BLaER1 treated with 17β-estradiol and CSF1 and Interleukin-3, amounts not matched to agents 10 nM and 100 nM (cell line): Measurements from ENCODE around the gene CENPO.
"Not testable (repeated sequence)": the region's sequence is repeated elsewhere in the genome, so short reads cannot be mapped to it uniquely, and the experiment has no call there.

Experiments
- H3K27ac ChIP-seq, 11 experiments: shearing (Covaris generic); formaldehyde crosslinking; 2 replicates each; pipeline ENCODE4 v1.8.1; 2022
- H3K27me3 ChIP-seq, 11 experiments: shearing (Covaris generic); formaldehyde crosslinking; 2 replicates each; pipeline ENCODE4 v1.8.1; 2022
- H3K36me3 ChIP-seq, 11 experiments: shearing (Covaris generic); formaldehyde crosslinking; 2 replicates each; pipeline ENCODE4 v1.8.1; 2022
- H3K4me1 ChIP-seq, 10 experiments: shearing (Covaris generic); formaldehyde crosslinking; 2 replicates each; pipeline ENCODE4 v1.8.1; 2022
- H3K4me2 ChIP-seq, 11 experiments: shearing (Covaris generic); formaldehyde crosslinking; 2 replicates each; pipeline ENCODE4 v1.8.1; 2022
- H3K4me3 ChIP-seq, 10 experiments: shearing (Covaris generic); formaldehyde crosslinking; 2 replicates each; pipeline ENCODE4 v1.8.1; 2022
- H3K9ac ChIP-seq, 11 experiments: shearing (Covaris generic); formaldehyde crosslinking; 2 replicates each; pipeline ENCODE4 v1.8.1; 2022
- H3K9me3 ChIP-seq, 11 experiments: shearing (Covaris generic); formaldehyde crosslinking; replicated peaks in 1 of 11; 2 replicates each; pipeline ENCODE4 v1.8.1; 2022
- H4K20me1 ChIP-seq, 11 experiments: shearing (Covaris generic); formaldehyde crosslinking; 2 replicates each; pipeline ENCODE4 v1.8.1; 2022
- Cebpa-rat ChIP-seq, 11 experiments: shearing (Covaris generic); IDR thresholded peaks; 2 replicates each; pipeline ENCODE4 v1.8.1; 2022

The CENPO gene

DNA sequence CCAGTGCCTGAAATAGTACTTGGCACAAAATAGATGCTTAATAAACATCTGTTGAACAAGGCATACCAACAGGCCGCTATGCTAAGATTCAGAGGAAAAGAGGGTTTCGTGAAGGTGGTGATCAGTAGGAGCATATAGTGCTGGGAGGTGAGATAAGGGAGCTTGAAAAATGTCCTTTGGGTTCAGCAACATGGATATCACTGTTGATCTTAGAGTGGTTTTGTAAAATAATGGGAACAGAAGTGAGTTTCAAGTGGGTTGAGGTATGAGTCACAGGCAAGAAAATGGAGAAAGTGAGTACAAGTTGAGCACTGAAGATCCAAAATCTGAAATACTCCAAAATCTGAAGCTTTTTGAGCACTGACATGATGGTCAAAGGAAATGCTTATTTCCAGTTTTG is 4.4 kb downstream of the CENPO start:
- TF ChIP-seq Cebpa-rat (IDR thresholded peaks at IDR 0.05): no peak
- Histone ChIP-seq H3K27me3 (no peaks in the 10 kb centered on the region), H3K27ac (no peak overlapping the region), H3K4me1 (peaks cover 15 to 26% (median 18%) of the 10 kb centered on the region in 10 experiments), H3K4me3 (no peak overlapping the region), H3K4me2 (no peak overlapping the region), H3K9ac (no peak overlapping the region), H3K36me3 (peaks cover 11 to 62% (median 57%) of the 10 kb centered on the region in 11 experiments), H4K20me1 (peaks cover 0 to 6% (median 0%) of the 10 kb centered on the region in 11 experiments; a peak in 3 of 22 replicates), H3K9me3 (peaks cover 0 to 36% (median 16%) of the 10 kb centered on the region in 11 experiments; a peak in 19 of 22 replicates)

- H3K4me2 ChIP-seq, H3K4me1 ChIP-seq, H3K9ac ChIP-seq, H3K27ac ChIP-seq, H3K27me3 ChIP-seq, H4K20me1 ChIP-seq, H3K4me3 ChIP-seq: not testable (repeated sequence)
- Histone ChIP-seq H3K9me3 (peaks cover 0 to 36% (median 16%) of the 10 kb centered on the region in 11 experiments; a peak in 19 of 22 replicates), H3K36me3 (peaks cover 11 to 64% (median 54%) of the 10 kb centered on the region in 11 experiments)
Measured at GRCh38 chr2:24800487-24800886, 7.3 kb downstream of the CENPO start.

DNA sequence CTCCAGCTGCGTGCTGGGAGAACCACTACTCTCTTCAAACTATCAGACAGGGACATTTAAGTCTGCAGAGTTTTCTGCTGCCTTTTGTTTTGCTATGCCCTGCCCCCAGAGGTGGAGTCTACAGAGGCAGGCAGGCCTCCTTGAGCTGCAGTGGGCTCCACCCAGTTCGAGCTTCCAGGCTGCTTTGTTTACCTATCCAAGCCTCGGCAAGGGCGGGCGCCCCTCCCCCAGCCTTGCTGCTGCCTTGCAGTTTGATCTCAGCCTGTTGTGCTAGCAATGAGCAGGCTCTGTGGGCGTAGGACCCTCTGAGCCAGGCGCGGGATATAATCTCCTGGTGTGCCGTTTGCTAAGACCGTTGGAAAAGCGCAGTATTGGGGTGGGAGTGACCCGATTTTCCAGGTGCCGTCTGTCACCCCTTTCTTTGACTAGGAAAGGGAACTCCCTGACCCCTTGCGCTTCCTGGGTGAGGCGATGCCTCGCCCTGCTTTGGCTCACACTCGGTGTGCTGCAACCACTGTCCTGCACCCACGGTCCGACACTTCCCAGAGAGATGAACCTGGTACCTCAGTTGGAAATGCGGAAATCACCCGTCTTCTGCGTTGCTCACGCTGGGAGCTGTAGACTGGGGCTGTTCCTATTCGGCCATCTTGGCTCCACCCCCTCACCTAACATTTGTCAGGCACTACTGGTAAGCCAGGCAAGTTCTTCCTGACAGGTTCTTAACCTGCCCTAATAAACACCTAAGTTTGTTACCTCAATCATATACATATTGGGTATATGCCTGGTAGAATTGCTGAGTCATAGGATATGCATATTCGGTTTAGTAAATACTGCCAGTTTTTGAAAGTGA is 12.8 kb downstream of the CENPO start:
- H3K4me3 ChIP-seq, H3K27me3 ChIP-seq, H3K9ac ChIP-seq, H3K4me2 ChIP-seq: not testable (repeated sequence)
- Histone ChIP-seq H3K4me1 (peaks cover 0 to 14% (median 5%) of the 10 kb centered on the region in 10 experiments; a peak in 11 of 20 replicates), H3K36me3 (peaks cover 0 to 68% (median 44%) of the 10 kb centered on the region in 11 experiments; a peak in 19 of 22 replicates), H3K27ac (peak overlapping the region in 1 of 11 experiments; percentile 44; a peak in 1 of 22 replicates), H4K20me1 (peaks cover 0 to 31% (median 11%) of the 10 kb centered on the region in 11 experiments; a peak in 7 of 22 replicates), H3K9me3 (peaks cover 0 to 13% (median 3%) of the 10 kb centered on the region in 11 experiments; a peak in 5 of 22 replicates)

DNA sequence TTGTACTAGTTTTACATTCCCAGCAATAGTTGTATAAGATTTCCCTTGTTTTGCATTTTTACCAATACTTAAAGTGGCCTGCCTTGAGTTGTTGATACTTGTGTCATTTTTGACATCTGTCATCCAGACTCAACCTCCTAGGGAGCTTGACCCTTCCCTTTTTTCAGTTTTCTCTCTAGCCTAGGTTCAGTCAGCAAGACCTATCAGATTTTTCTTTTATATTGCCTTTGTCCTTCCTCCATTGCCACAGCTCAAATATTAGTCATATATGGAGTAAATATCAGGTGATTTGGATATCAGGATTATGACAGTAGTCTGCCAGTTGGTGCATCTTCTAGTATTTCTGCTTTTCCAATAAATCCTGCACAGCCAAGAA is 13.4 kb downstream of the CENPO start:
- H3K4me2 ChIP-seq: no peak overlapping the region
- peaks cover 0 to 31% (median 11%) of the 10 kb centered on the region in 11 experiments; a peak in 7 of 22 replicates for H4K20me1 ChIP-seq
- H3K9ac ChIP-seq: no peak overlapping the region
- H3K27ac ChIP-seq: peak overlapping the region in 1 of 11 experiments; percentile 44; a peak in 1 of 22 replicates
- no peak overlapping the region for H3K4me3 ChIP-seq
- H3K4me1 ChIP-seq: peaks cover 0 to 14% (median 5%) of the 10 kb centered on the region in 10 experiments; a peak in 11 of 20 replicates
- no peak for TF ChIP-seq Cebpa-rat (IDR thresholded peaks at IDR 0.05)
- H3K9me3 ChIP-seq: peaks cover 0 to 12% (median under 1%) of the 10 kb centered on the region in 11 experiments; a peak in 6 of 22 replicates
- no peaks in the 10 kb centered on the region for H3K27me3 ChIP-seq
- H3K36me3 ChIP-seq: peaks cover 0 to 71% (median 48%) of the 10 kb centered on the region in 11 experiments; a peak in 19 of 22 replicates

DNA sequence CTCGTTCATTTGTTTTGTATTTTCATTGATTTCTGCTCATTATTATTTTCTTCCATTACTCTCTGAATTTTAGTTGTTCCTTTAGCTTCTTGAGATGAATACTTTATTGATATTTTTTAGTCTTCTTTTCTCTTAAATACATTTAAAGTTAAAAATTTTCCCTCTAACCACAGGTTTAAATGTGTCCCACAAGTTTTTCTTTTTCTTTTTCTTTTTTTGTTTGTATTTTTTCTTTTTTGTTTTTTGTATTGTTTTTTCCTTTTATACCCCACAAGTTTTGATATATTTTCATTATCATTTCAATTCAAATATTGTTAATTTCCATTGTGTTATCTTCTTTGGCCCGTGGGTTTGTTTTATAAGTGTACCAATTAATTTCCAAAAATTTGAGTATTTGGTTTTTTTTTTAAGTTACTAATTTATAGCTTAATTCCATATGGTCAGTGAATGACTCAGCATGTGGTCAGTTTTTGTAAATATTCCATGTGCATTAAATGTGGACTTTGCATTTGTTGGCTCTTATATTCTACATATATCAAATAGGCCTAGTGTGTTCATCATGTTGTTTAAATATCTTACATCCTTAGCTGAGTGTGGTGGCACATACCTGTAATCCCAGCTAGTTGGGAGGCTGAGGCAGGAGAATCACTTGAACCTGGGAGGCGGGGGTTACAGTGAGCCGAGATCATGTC is 16.2 kb downstream of the CENPO start:
- Histone ChIP-seq H4K20me1 (peaks cover 0 to 45% (median 22%) of the 10 kb centered on the region in 11 experiments; a peak in 10 of 22 replicates), H3K4me3 (no peak overlapping the region), H3K4me2 (peak overlapping the region in 2 of 11 experiments; percentile 26 to 56; a peak in 3 of 22 replicates), H3K27ac (no peak overlapping the region), H3K4me1 (peaks cover 0 to 14% (median 5%) of the 10 kb centered on the region in 10 experiments; a peak in 11 of 20 replicates), H3K36me3 (peaks cover 7 to 93% (median 74%) of the 10 kb centered on the region in 11 experiments), H3K9me3 (peaks cover 0 to 13% (median 0%) of the 10 kb centered on the region in 11 experiments; a peak in 3 of 22 replicates), H3K9ac (no peak overlapping the region), H3K27me3 (no peaks in the 10 kb centered on the region)
- no peak for TF ChIP-seq Cebpa-rat (IDR thresholded peaks at IDR 0.05)

DNA sequence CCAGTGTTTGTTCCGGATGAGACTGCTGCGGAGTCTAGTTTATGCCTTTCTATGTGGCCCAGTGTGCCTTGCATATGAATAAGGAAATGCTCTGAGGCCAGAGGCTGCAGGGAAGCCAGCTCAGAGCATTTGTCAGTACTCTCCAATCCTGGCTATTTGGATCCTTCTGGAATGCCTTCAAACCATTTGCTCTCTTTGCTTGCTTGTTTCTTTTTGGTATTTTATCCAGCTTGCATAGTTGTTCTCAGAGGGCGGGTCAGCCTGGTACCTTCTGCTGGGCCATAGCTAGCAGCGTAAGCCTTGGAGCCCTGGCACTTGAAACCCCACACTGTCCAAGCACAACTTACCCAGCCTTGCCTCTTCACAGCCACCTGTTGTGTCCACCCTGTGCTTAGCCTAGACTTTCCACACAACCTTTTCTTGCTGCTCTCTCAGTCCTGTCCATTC is 20.5 kb downstream of the CENPO start:
- H3K4me1 ChIP-seq: peaks cover 10 to 37% (median 16%) of the 10 kb centered on the region in 10 experiments
- peaks cover 36 to 97% (median 87%) of the 10 kb centered on the region in 11 experiments for H3K36me3 ChIP-seq
- no peak overlapping the region for H3K4me3 ChIP-seq
- TF ChIP-seq Cebpa-rat (IDR thresholded peaks at IDR 0.05): no peak
- H3K27me3 ChIP-seq: no peaks in the 10 kb centered on the region
- no peak overlapping the region for H3K4me2 ChIP-seq
- H3K9ac ChIP-seq: no peak overlapping the region
- no peak overlapping the region for H3K27ac ChIP-seq
- peaks cover 0 to 4% (median 0%) of the 10 kb centered on the region in 11 experiments; a peak in 2 of 22 replicates for H3K9me3 ChIP-seq
- peaks cover 0 to 22% (median 11%) of the 10 kb centered on the region in 11 experiments; a peak in 11 of 22 replicates for H4K20me1 ChIP-seq

DNA sequence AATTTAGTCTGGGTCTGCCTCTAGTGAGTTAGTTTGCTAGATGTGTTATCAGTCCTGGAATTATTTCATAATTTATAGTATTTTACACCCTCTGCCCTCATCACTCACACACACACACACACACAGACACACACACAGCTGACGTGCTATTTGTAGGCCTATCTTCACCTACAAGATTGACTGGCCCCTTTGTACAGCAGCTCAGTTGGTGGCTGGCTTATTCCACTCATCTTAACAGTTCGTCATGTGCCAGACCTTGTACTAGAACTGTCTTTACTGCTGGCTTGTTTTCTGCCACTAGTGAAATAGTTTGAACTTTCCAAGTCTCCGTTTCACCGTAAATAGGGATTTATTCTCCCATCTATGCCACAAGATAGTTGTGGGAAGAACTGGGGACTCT is 21.3 kb downstream of the CENPO start:
- peaks cover 40 to 100% (median 94%) of the 10 kb centered on the region in 11 experiments for H3K36me3 ChIP-seq
- no peak overlapping the region for H3K27ac ChIP-seq
- no peak overlapping the region for H3K4me3 ChIP-seq

DNA sequence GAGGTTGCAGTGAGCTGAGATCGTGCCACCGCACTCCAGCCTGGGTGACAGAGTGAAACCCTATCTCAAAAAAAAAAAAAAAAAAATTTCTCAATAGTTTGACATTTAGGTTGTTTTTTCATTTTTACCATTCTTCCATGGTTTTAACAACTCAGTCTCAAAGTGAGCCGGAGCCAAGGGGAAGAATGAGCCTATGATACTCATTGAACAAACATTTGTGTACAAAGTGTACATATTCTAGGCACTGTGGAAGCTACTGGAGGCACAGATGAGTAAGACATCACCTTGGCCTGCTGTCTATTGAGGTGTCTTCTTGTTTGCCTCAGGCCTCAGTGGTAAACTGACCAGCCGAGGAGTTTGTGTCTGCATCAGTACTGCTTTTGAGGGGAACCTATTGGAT is 21.9 kb downstream of the CENPO start:
- Histone ChIP-seq H3K9me3 (peaks cover 0 to 4% (median 0%) of the 10 kb centered on the region in 11 experiments; a peak in 2 of 22 replicates), H3K36me3 (peaks cover 44 to 100% (median 96%) of the 10 kb centered on the region in 11 experiments), H3K4me2 (no peak overlapping the region), H3K4me3 (no peak overlapping the region), H3K27ac (no peak overlapping the region), H3K4me1 (peaks cover 6 to 36% (median 18%) of the 10 kb centered on the region in 10 experiments; a peak in 18 of 20 replicates), H4K20me1 (peaks cover 0 to 21% (median 11%) of the 10 kb centered on the region in 11 experiments; a peak in 12 of 22 replicates), H3K9ac (no peak overlapping the region), H3K27me3 (no peaks in the 10 kb centered on the region)
- no peak for TF ChIP-seq Cebpa-rat (IDR thresholded peaks at IDR 0.05)

More for the DNA sequence above, 21.3 kb downstream of the CENPO start:
- Histone ChIP-seq H3K27me3 (no peaks in the 10 kb centered on the region), H3K4me1 (peaks cover 6 to 37% (median 18%) of the 10 kb centered on the region in 10 experiments; a peak in 18 of 20 replicates), H3K4me2 (no peak overlapping the region), H3K9ac (no peak overlapping the region), H4K20me1 (peaks cover 0 to 21% (median 11%) of the 10 kb centered on the region in 11 experiments; a peak in 12 of 22 replicates), H3K9me3 (peaks cover 0 to 4% (median 0%) of the 10 kb centered on the region in 11 experiments; a peak in 2 of 22 replicates)
- TF ChIP-seq Cebpa-rat (IDR thresholded peaks at IDR 0.05): no peak
